Measurements from ENCODE around the gene BCL3. TPM values are rescaled to one million over a fixed set of nuclear protein-coding genes. Genes with fewer than 3 reads are reported as not detected.

The BCL3 gene
- total and polyA plus RNA-seq, 2 of the 13 experiments (the other 11 are each of a cell fraction or from before 2014, with no cell fraction given): 2.3 to 4.0 TPM

- no peak for TF ChIP-seq ZNF281 (CRISPR knock-in tag; IDR thresholded peaks at IDR 0.05; ENCODE audit: borderline replicate concordance)
- TF ChIP-seq ZNF883 (CRISPR knock-in tag; IDR thresholded peaks at IDR 0.05; ENCODE audit: not compliant biosample characterization): no peak
- no peak for TF ChIP-seq ZNF839 (CRISPR knock-in tag; IDR thresholded peaks at IDR 0.05; ENCODE audit: borderline replicate concordance)
- peak; percentile 52 for TF ChIP-seq HNF4A (CRISPR knock-in tag; IDR thresholded peaks at IDR 0.05)
- 0 out of 2 replicates have a peak, but pooled peaks have one; percentile 37 for TF ChIP-seq ADNP (CRISPR knock-in tag; IDR thresholded peaks at IDR 0.05)
- TF ChIP-seq GATAD2A (CRISPR knock-in tag; IDR thresholded peaks at IDR 0.05): 0 out of 2 replicates have a peak, but pooled peaks have one; percentile 28
- no peak for TF ChIP-seq PHF5A (CRISPR knock-in tag; IDR thresholded peaks at IDR 0.05; ENCODE audit: low read depth, unreplicated experiment)
- peak; percentile 95 for TF ChIP-seq THRA (CRISPR knock-in tag; IDR thresholded peaks at IDR 0.05; ENCODE audit: borderline replicate concordance)
- peak; percentile 54; the same call in 1 of the 2 replicates for TF ChIP-seq RXRB (CRISPR knock-in tag; IDR thresholded peaks at IDR 0.05; ENCODE audit: borderline replicate concordance)
- TF ChIP-seq RXRA (CRISPR knock-in tag; IDR thresholded peaks at IDR 0.05): peak; percentile 88
- no peak for TF ChIP-seq RAD51 (IDR thresholded peaks at IDR 0.05; ENCODE audit: borderline replicate concordance)
- TF ChIP-seq MED13 (CRISPR knock-in tag; IDR thresholded peaks at IDR 0.05): 0 out of 2 replicates have a peak, but pooled peaks have one; percentile 43
- TF ChIP-seq IKZF1 (IDR thresholded peaks at IDR 0.05): no peak
- no peak for TF ChIP-seq ZNF138 (CRISPR knock-in tag; IDR thresholded peaks at IDR 0.05; ENCODE audit: low read depth)
- no peak for TF ChIP-seq RNF219 (CRISPR knock-in tag; IDR thresholded peaks at IDR 0.05)
- peak; percentile 72; the same call in 1 of the 2 replicates for TF ChIP-seq CEBPB (IDR thresholded peaks at IDR 0.05; ENCODE audit: borderline replicate concordance, low read depth, low read length)
- TF ChIP-seq HNF4G (IDR thresholded peaks at IDR 0.05; ENCODE audit: borderline replicate concordance, low read depth, low read length): peak; percentile 23; the same call in 1 of the 2 replicates
- no peak for TF ChIP-seq HNF4G (CRISPR knock-in tag; IDR thresholded peaks at IDR 0.05; ENCODE audit: borderline replicate concordance, low read depth)
- TF ChIP-seq NR2F6 (IDR thresholded peaks at IDR 0.05): peak; percentile 36; the same call in 1 of the 2 replicates
- TF ChIP-seq NR2F6 (CRISPR knock-in tag; IDR thresholded peaks at IDR 0.05): peak; percentile 58
- TF ChIP-seq MATR3 (CRISPR knock-in tag; IDR thresholded peaks at IDR 0.05): no peak
- TF ChIP-seq ZFP82 (CRISPR knock-in tag; IDR thresholded peaks at IDR 0.05; ENCODE audit: borderline replicate concordance): no peak
- TF ChIP-seq SKIL (CRISPR knock-in tag; IDR thresholded peaks at IDR 0.05; ENCODE audit: borderline replicate concordance): no peak
Measured at GRCh38 chr19:44726465-44726864, 22.0 kb upstream of the BCL3 start (continued).
